Endothelial cell of umbilical vein (primary cell): ENCODE data around the gene BBX. TPM values are rescaled to one million over a fixed set of nuclear protein-coding genes. Genes with fewer than 3 reads are reported as not detected.

Experiments
- BruUV-seq: library from RNA; stranded (reverse); fragments of 400-500 nt; replicated peaks from 2 replicates; lab custom pipeline; 2021; lab: Mats Ljungman, UMichigan
- CTCF ChIA-PET: fragments of 300-600, 350-600 bp; sonication (Branson Sonifier 250); formaldehyde crosslinking; loops from one replicate; lab custom pipeline; 2021; ENCODE audit warnings: antibody characterized with exemption, inconsistent platforms; lab: Charles Lee
- POLR2A ChIA-PET: fragments of 300-600, 350-600 bp; sonication (Branson Sonifier 250); formaldehyde crosslinking; loops from one replicate; lab custom pipeline; 2021; ENCODE audit warnings: antibody characterized with exemption, inconsistent platforms; lab: Charles Lee
- DNase-seq: peaks from one replicate; pipeline ENCODE4 v3.0.0-alpha.2; 2011; ENCODE audit warnings: low read depth, low spot score
- FAIRE-seq: peaks from 2 replicates; lab custom pipeline; 2011; peaks lifted over from hg19 to GRCh38; lab: Jason Lieb, UNC
- H2AFZ ChIP-seq: 2 replicates; pipeline ENCODE4 v1.6.0; 2012; ENCODE audit warnings: low read depth, low read length, control low read depth, inconsistent platforms
- H3K27ac ChIP-seq: 2 replicates; pipeline ENCODE4 v1.5.1; 2011; ENCODE audit warnings: low read depth, mild to moderate bottlenecking, control low read depth, low read length, moderate library complexity; ENCODE audit not compliant: insufficient read depth
- H3K27me3 ChIP-seq, 2 experiments: 2 replicates each; pipeline versions ENCODE4 v1.6.0 to v1.6.1; 2011; ENCODE audit warnings: low read length in 2 of 2, mixed read lengths in 1 of 2; ENCODE audit not compliant: control insufficient read depth in 2 of 2, insufficient read depth in 2 of 2
- H3K36me3 ChIP-seq, 2 experiments: 2 replicates in 1 of 2; 3 replicates in 1 of 2; pipeline ENCODE4 v1.5.1; 2011; ENCODE audit warnings: low read length in 2 of 2, mild to moderate bottlenecking in 1 of 2, moderate library complexity in 1 of 2; ENCODE audit not compliant: control insufficient read depth in 2 of 2, insufficient read depth in 2 of 2; ENCODE audit errors: extremely low read depth in 1 of 2
- H3K4me1 ChIP-seq: 3 replicates; pipeline ENCODE4 v1.5.1; 2011; ENCODE audit warnings: mild to moderate bottlenecking, low read length; ENCODE audit not compliant: control insufficient read depth, insufficient read depth; ENCODE audit errors: extremely low read depth
- H3K4me2 ChIP-seq: 2 replicates; pipeline ENCODE4 v1.6.1; 2011; ENCODE audit warnings: low read length, control low read depth, mixed read lengths; ENCODE audit not compliant: insufficient read depth
- H3K4me3 ChIP-seq, 3 experiments: fragments of 200-600 bp in 1 of 3; sonication (generic), shearing (Covaris generic) in 1 of 3; replicated peaks in 1 of 3; 2 replicates each; pipeline ENCODE4 v1.5.1; 2011 to 2016; ENCODE audit warnings: control low read depth in 3 of 3, low read length in 3 of 3, mild to moderate bottlenecking in 2 of 3, inconsistent platforms in 1 of 3, low read depth in 1 of 3, moderate library complexity in 1 of 3; ENCODE audit not compliant: insufficient read depth in 1 of 3
- H3K79me2 ChIP-seq: 2 replicates; pipeline ENCODE4 v1.6.0; 2012; ENCODE audit warnings: low read length, inconsistent platforms; ENCODE audit not compliant: control insufficient read depth, insufficient read depth
- H3K9ac ChIP-seq: replicated peaks from 2 replicates; pipeline ENCODE3; 2011; ENCODE audit warnings: low read length, control low read depth; ENCODE audit not compliant: insufficient read depth; ENCODE audit errors: extremely low read depth
- H3K9me1 ChIP-seq: replicated peaks from 3 replicates; pipeline ENCODE4 v1.6.0; 2011; ENCODE audit warnings: mild to moderate bottlenecking, low read length; ENCODE audit not compliant: control insufficient read depth, insufficient read depth; ENCODE audit errors: extremely low read depth
- H3K9me3 ChIP-seq: replicated peaks from 2 replicates; pipeline ENCODE4 v1.5.1; 2012; ENCODE audit warnings: low read length, inconsistent platforms; ENCODE audit not compliant: control insufficient read depth, insufficient read depth
- H4K20me1 ChIP-seq: replicated peaks from 2 replicates; pipeline ENCODE3; 2011; ENCODE audit warnings: mild to moderate bottlenecking, low read length; ENCODE audit not compliant: control insufficient read depth, insufficient read depth; ENCODE audit errors: extremely low read depth
- CTCF ChIP-seq, 2 donors: IDR thresholded peaks; 1 replicate in 1 of 2; 2 replicates in 1 of 2; pipeline ENCODE4 v1.5.1; 2011; ENCODE audit warnings: low read length in 2 of 2, mild to moderate bottlenecking in 2 of 2, moderate library complexity in 2 of 2, control low read depth in 1 of 2, inconsistent platforms in 1 of 2, low read depth in 1 of 2; ENCODE audit not compliant: insufficient read depth in 1 of 2; ENCODE audit errors: extremely low read depth in 1 of 2
- EZH2 ChIP-seq: IDR thresholded peaks from 2 replicates; pipeline ENCODE4 v1.6.1; 2012; ENCODE audit warnings: borderline replicate concordance, low read depth, mild to moderate bottlenecking, moderate library complexity, low read length, inconsistent platforms; ENCODE audit not compliant: severe bottlenecking
- FOS ChIP-seq: IDR thresholded peaks from 2 replicates; pipeline ENCODE4 v1.6.1; 2011; ENCODE audit warnings: mild to moderate bottlenecking, low read length, moderate library complexity, borderline replicate concordance; ENCODE audit not compliant: insufficient read depth
- GATA2 ChIP-seq: IDR thresholded peaks from 2 replicates; pipeline ENCODE4 v1.7.0; 2011; ENCODE audit warnings: low read depth, mild to moderate bottlenecking, moderate library complexity, mixed read lengths, low read length; ENCODE audit not compliant: insufficient read length, insufficient read depth
- JUN ChIP-seq: IDR thresholded peaks from 2 replicates; pipeline ENCODE4 v1.6.1; 2011; ENCODE audit warnings: borderline replicate concordance, low read depth; ENCODE audit not compliant: insufficient read length, insufficient read depth
- MAX ChIP-seq: IDR thresholded peaks from 2 replicates; pipeline ENCODE4 v1.6.1; 2011; ENCODE audit not compliant: insufficient read depth, insufficient read length
- MYC ChIP-seq: IDR thresholded peaks from one replicate; pipeline ENCODE4 v1.6.1; 2011; ENCODE audit warnings: mild to moderate bottlenecking, low read depth, low read length
- POLR2A ChIP-seq: IDR thresholded peaks from 2 replicates; pipeline ENCODE4 v1.6.1; 2012; ENCODE audit warnings: low read depth, mild to moderate bottlenecking, control low read depth, low read length
- POLR2AphosphoS5 ChIP-seq: IDR thresholded peaks from 2 replicates; pipeline ENCODE4 v1.6.1; 2012; ENCODE audit warnings: low read depth, mild to moderate bottlenecking, control low read depth, low read length, moderate library complexity; ENCODE audit not compliant: insufficient read depth
- dilution Hi-C: fragments of 300-500 bp; cut with MboI; formaldehyde crosslinking; loops from one replicate; pipeline ENCODE4 v1.15.0; 2019; ENCODE audit warnings: low sequenced_read_pairs; ENCODE audit not compliant: extremely low pct_ligation_motif_present
- intact Hi-C: fragments of 100-400 bp; cut with micrococcal nuclease; formaldehyde crosslinking; loops from one replicate; pipeline ENCODE4 v1.10.0; 2022
- polyA plus RNA-seq, 4 experiments: library from polyadenylated mRNA; depleted of rRNA in 3 of 4; stranded (reverse) in 3 of 4; unstranded in 1 of 4; fragments of >200 nt; gene quantifications; 2 replicates each; pipeline versions ENCODE4 v1.2.1 to v1.2.3, GENCODE V29; 2011 to 2012; ENCODE audit warnings: missing spikeins in 1 of 4
- total RNA-seq: library from RNA; stranded (reverse); gene quantifications from 2 replicates; pipeline ENCODE4 v1.2.3, GENCODE V29; 2021

The BBX gene
- total and polyA plus RNA-seq, 2 donors (not counting 3 experiments of a cell fraction or from before 2014, with no cell fraction given) = 21.4 to 43.4 TPM

GRCh38 chr3:107797586-107797985, 274.8 kb downstream of the BBX start:
- POLR2A ChIA-PET = no interaction called here
- H3K9me3 ChIP-seq = no peaks in the 10 kb centered on the region
- H3K79me2 ChIP-seq = no peaks in the 10 kb centered on the region
- H3K9me1 ChIP-seq = no peaks in the 10 kb centered on the region
- BruUV-seq = no TSS peak
- no peak overlapping the region for H3K27ac ChIP-seq
- no peaks in the 10 kb centered on the region for H3K4me1 ChIP-seq
- CTCF ChIA-PET = no interaction called here
- TF ChIP-seq EZH2 = no peak
- no peak for TF ChIP-seq MYC
- no peak for TF ChIP-seq POLR2A
- no peak for TF ChIP-seq FOS
- no peak for TF ChIP-seq GATA2
- TF ChIP-seq POLR2AphosphoS5 = no peak
- TF ChIP-seq CTCF (IDR thresholded peaks at IDR 0.05; ENCODE audit: extremely low read depth in 1 of 2, insufficient read depth in 1 of 2, low read depth in 1 of 2, low read length in 2 of 2) = no peak
- TF ChIP-seq JUN = no peak
- TF ChIP-seq MAX = no peak
- no peak overlapping the region for H3K4me3 ChIP-seq
- intact Hi-C loops = no loop called here
- no peak for DNase-seq
- no peaks in the 10 kb centered on the region for H3K27me3 ChIP-seq
- FAIRE-seq = no peak
- dilution Hi-C loops = no loop called here
- H4K20me1 ChIP-seq = no peaks in the 10 kb centered on the region
- no peak overlapping the region for H3K4me2 ChIP-seq
- H3K9ac ChIP-seq = no peak overlapping the region
- no peak overlapping the region for H2AFZ ChIP-seq
- peaks cover 3 to 11% of the 10 kb centered on the region in 2 experiments for H3K36me3 ChIP-seq
